Tibial artery (tissue), 4 donors: ENCODE data around the gene CALCR.

Experiments used
- DNase-seq, 2 donors: peaks; one replicate each; pipeline ENCODE4 v3.0.0-alpha.2; 2019
- H3K27ac ChIP-seq, 2 donors: fragments of 200-600 bp; sonication (generic) in 1 of 2; 1 replicate in 1 of 2; 2 replicates in 1 of 2; pipeline ENCODE4 v1.5.1; 2018 to 2019; ENCODE audit warnings: mild to moderate bottlenecking in 1 of 2
- H3K27me3 ChIP-seq, 2 donors: fragments of 200-600 bp; sonication (generic) in 1 of 2; one replicate each; pipeline versions ENCODE4 v1.5.1 to v1.6.0; 2016 to 2019
- H3K36me3 ChIP-seq, 3 donors: fragments of 200-600 bp; sonication (generic) in 2 of 3; one replicate each; pipeline ENCODE4 v1.5.1; 2016 to 2019; ENCODE audit warnings: mild to moderate bottlenecking in 2 of 3
- H3K4me1 ChIP-seq, 4 donors: fragments of 200-600 bp; sonication (generic) in 2 of 4; 1 replicate in 3 of 4; 2 replicates in 1 of 4; pipeline ENCODE4 v1.5.1; 2016 to 2019
- H3K4me3 ChIP-seq, 2 donors: fragments of 200-600 bp; sonication (generic) in 1 of 2; 1 replicate in 1 of 2; 2 replicates in 1 of 2; pipeline ENCODE4 v1.5.1; 2018 to 2019; ENCODE audit warnings: mild to moderate bottlenecking in 2 of 2
- H3K9me3 ChIP-seq, 3 donors: fragments of 200-600 bp; sonication (generic) in 1 of 3; one replicate each; pipeline ENCODE4 v1.5.1; 2016 to 2019
- intact Hi-C: fragments of 100-400 bp; cut with DNase I; formaldehyde crosslinking; loops from one replicate; pipeline ENCODE4 v1.15.0; 2023; ENCODE audit warnings: low total_unique reads
- TF ChIP-seq, protein P1 (sequence below), 2 experiments: fragments of 200-600 bp in 1 of 2; fragments of 450-650 bp in 1 of 2; IDR thresholded peaks; one replicate each; pipeline ENCODE4 v1.5.1; 2017 to 2019; ENCODE audit warnings: antibody characterized with exemption in 2 of 2, mild to moderate bottlenecking in 1 of 2, moderate library complexity in 1 of 2

CALCR gene

DNA sequence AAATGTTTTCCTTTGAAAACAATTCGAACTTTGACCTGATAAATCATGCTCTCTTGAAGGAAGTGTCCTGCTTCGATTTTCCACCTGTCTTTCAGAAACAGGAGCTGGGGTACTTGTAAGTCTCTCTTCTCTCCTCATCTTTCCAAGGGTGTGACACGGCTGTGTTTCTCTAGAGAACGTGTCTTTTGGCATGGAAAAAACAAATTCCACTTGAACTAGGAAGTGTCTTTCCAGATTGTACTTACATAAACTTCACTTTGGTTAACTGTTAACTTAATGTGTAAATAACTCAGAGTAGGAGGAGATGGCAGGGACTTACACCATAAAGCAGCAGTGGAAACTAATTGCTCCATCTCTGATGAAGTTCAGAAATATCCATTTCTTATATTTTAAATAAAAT is 4.2 kb upstream of the CALCR start:
- Histone ChIP-seq H3K4me1 (peaks cover 0 to 14% (median 0%) of the 10 kb centered on the region in 4 donors), H3K9me3 (no peaks in the 10 kb centered on the region), H3K4me3 (no peak overlapping the region), H3K36me3 (no peaks in the 10 kb centered on the region), H3K27me3 (peaks cover 0 to 26% of the 10 kb centered on the region in 2 donors), H3K27ac (no peak overlapping the region)
- TF ChIP-seq, protein P1, sequence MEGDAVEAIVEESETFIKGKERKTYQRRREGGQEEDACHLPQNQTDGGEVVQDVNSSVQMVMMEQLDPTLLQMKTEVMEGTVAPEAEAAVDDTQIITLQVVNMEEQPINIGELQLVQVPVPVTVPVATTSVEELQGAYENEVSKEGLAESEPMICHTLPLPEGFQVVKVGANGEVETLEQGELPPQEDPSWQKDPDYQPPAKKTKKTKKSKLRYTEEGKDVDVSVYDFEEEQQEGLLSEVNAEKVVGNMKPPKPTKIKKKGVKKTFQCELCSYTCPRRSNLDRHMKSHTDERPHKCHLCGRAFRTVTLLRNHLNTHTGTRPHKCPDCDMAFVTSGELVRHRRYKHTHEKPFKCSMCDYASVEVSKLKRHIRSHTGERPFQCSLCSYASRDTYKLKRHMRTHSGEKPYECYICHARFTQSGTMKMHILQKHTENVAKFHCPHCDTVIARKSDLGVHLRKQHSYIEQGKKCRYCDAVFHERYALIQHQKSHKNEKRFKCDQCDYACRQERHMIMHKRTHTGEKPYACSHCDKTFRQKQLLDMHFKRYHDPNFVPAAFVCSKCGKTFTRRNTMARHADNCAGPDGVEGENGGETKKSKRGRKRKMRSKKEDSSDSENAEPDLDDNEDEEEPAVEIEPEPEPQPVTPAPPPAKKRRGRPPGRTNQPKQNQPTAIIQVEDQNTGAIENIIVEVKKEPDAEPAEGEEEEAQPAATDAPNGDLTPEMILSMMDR (IDR thresholded peaks at IDR 0.05): no peak
- intact Hi-C loops: no loop called here
- DNase-seq: no peak

DNA sequence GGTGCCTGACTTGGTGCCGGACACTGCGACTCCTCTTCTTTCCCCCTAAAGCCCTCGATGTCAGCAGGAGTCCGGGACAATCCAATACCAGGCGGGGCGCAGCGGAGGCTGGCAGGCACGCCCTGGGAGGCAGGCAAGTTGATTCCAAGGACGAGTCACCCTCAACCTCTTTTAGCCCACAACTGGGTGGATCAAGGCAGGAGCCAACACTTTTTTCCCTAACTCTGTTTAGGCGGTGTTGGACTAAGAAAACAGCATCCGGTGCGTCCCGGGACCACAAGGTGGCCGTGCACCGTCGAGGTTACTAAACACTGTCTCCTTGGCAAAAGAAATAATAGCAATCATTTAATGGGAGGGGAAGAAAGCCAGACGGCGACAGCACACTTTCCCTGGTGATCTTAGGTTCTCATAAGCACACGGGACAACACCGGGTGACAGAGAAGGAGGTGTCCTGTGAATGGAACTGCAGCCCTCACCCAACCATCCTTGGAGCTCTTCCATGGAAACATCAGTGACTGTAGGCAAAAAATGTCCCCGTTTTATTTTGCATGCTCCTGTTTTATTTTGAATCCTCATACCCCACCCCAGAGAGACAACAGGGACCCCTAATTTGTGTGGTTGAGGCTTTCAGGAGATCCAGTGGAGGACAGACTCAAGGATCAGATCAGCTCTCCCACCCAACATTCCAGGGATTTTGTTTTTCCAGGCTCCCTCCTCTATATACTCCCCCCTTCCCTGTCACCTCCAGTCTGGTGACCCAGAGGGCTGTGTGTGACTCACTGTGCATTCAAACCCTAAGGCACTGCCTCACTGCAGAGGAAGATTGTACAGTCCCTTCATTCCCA is 1.3 kb upstream of the CALCR start:
- peak overlapping the region in 1 of 2 donors; percentile 16 for H3K4me3 ChIP-seq
- no peak for DNase-seq

DNA sequence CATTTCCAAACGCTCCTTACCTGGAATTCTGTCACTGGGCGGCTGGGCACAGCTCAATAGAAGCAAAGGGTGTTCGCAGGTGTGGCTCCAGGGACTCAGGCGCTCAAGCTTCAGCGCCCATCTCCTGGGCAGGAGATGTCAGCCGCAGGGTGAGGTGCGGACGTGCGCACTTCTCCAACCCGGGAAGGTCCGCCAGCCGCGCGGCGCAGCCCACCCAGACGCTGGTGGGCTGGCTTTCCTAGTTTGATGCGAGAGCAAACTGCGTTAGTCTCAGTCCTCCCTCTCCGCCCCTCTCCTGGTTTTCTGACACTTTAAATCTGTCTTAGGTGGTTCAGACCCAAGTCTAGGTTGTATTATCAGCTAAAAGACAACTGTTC is 267 bp downstream of the CALCR start:
- DNase-seq: no peak
- TF ChIP-seq, protein P1 (IDR thresholded peaks at IDR 0.05): no peak
- Histone ChIP-seq H3K9me3 (no peaks in the 10 kb centered on the region), H3K4me1 (peaks cover 0 to 14% (median 0%) of the 10 kb centered on the region in 4 donors), H3K4me3 (no peak overlapping the region), H3K27me3 (peaks cover 0 to 26% of the 10 kb centered on the region in 2 donors), H3K36me3 (no peaks in the 10 kb centered on the region), H3K27ac (no peak overlapping the region)
- intact Hi-C loops: no loop called here

More for the DNA sequence above, 1.3 kb upstream of the CALCR start:
- Histone ChIP-seq H3K36me3 (no peaks in the 10 kb centered on the region), H3K27me3 (peaks cover 0 to 26% of the 10 kb centered on the region in 2 donors), H3K27ac (no peak overlapping the region), H3K4me1 (peaks cover 0 to 14% (median 0%) of the 10 kb centered on the region in 4 donors), H3K9me3 (no peaks in the 10 kb centered on the region)
- intact Hi-C loops: no loop called here
- TF ChIP-seq, protein P1 (IDR thresholded peaks at IDR 0.05): no peak

DNA sequence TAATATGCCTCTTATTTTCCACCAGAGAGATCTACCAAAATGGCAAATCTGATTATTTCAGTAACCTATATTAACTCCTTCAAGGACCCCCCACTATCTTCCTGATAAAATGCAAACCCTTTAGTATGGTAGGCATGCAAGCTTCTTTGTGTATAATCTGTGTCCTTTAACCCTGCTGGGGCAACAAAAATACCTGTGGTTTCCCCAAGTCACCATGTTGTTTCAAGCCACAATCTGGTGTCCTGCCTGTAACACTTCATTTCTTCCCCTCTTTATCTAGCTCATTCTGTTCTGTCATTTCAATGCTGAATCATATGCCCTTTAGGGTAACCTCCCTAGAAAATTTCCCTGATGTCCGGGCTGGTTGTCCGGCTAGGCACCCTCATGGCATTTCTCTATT is 5.3 kb downstream of the CALCR start:
- intact Hi-C loops: no loop called here
- TF ChIP-seq, protein P1 (IDR thresholded peaks at IDR 0.05): no peak
- no peaks in the 10 kb centered on the region for H3K36me3 ChIP-seq
- no peaks in the 10 kb centered on the region for H3K4me1 ChIP-seq
- H3K27me3 ChIP-seq: peaks cover 0 to 3% of the 10 kb centered on the region in 2 donors
- no peak overlapping the region for H3K27ac ChIP-seq
- no peak for DNase-seq
- no peak overlapping the region for H3K4me3 ChIP-seq
- H3K9me3 ChIP-seq: no peaks in the 10 kb centered on the region

DNA sequence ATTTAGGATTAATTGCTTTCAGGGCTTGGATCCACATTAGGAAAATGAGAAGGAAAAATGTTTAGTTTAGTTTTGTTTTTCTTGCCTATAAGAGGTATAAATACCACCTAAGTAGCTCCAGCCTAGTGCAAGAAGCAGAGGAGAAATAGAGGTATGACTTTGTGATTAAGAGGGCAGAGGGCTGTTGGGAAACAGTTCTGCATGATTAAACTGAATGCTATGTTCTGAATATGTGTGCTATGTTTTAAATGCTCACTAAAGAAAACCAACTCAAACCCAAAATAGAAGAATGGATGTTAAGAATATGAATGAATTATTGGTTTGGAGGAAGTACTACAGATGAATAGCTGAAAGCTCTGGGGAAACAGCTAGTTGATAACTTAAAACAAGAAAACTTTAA is 7.6 kb downstream of the CALCR start:
- Histone ChIP-seq H3K4me3 (no peak overlapping the region), H3K36me3 (no peaks in the 10 kb centered on the region), H3K27ac (no peak overlapping the region), H3K27me3 (no peaks in the 10 kb centered on the region), H3K9me3 (no peaks in the 10 kb centered on the region), H3K4me1 (no peaks in the 10 kb centered on the region)
- TF ChIP-seq, protein P1 (IDR thresholded peaks at IDR 0.05): no peak
- DNase-seq: no peak
- intact Hi-C loops: no loop called here
